Glutamatergic neuron (in vitro differentiated cells): ENCODE measurements around the gene CBX8. TPM values are rescaled to one million over a fixed set of nuclear protein-coding genes. Genes with fewer than 3 reads are reported as not detected.

Experiments used
- DNase-seq: peaks from one replicate; pipeline ENCODE4 v3.0.0; 2022
- H3K27ac Mint-ChIP-seq: one replicate; pipeline ENCODE4 v1.8.0; 2020; ENCODE audit warnings: mild to moderate bottlenecking, mixed read lengths, inconsistent platforms; ENCODE audit not compliant: unreplicated experiment
- H3K27me3 Mint-ChIP-seq: one replicate; pipeline ENCODE4 v1.8.0; 2020; ENCODE audit warnings: mild to moderate bottlenecking, moderate library complexity, mixed read lengths, inconsistent platforms; ENCODE audit not compliant: unreplicated experiment
- H3K36me3 Mint-ChIP-seq: one replicate; pipeline ENCODE4 v1.8.0; 2020; ENCODE audit warnings: mild to moderate bottlenecking, mixed read lengths, inconsistent platforms; ENCODE audit not compliant: unreplicated experiment
- H3K4me1 Mint-ChIP-seq: one replicate; pipeline ENCODE4 v1.8.0; 2020; ENCODE audit warnings: mild to moderate bottlenecking, low read depth, mixed read lengths, inconsistent platforms; ENCODE audit not compliant: unreplicated experiment
- H3K4me3 Mint-ChIP-seq: one replicate; pipeline ENCODE4 v1.8.0; 2020; ENCODE audit warnings: mild to moderate bottlenecking, mixed read lengths, inconsistent platforms; ENCODE audit not compliant: unreplicated experiment
- H3K9me3 Mint-ChIP-seq: one replicate; pipeline ENCODE4 v1.8.0; 2020; ENCODE audit warnings: mild to moderate bottlenecking, moderate library complexity, mixed read lengths, inconsistent platforms; ENCODE audit not compliant: unreplicated experiment
- CTCF ChIP-seq: fragments of 200-600 bp; sonication (generic); IDR thresholded peaks from one replicate; pipeline ENCODE4 v1.5.0; 2021; ENCODE audit not compliant: partially characterized antibody, unreplicated experiment
- total RNA-seq: library from RNA; stranded (reverse); fragmentation: NEBNext Ultra II Directional; extraction: Animal tissue kit (Norgen Biotek cat#: 25700); gene quantifications from one replicate; pipeline ENCODE4 v1.2.1, GENCODE V29; 2021; ENCODE audit not compliant: unreplicated experiment

Gene CBX8
- total RNA-seq, 1 donor from 2014 or later = 13.8 TPM

GRCh38 chr17:79802736-79803420, 6.0 kb upstream of the CBX8 start:
- H3K27ac Mint-ChIP-seq = no peak overlapping the region

GRCh38 chr17:79802039-79802735, 5.3 kb upstream of the CBX8 start:
- Mint-ChIP-seq H3K27ac (no peak overlapping the region), H3K27me3 (peaks cover 48% of the 10 kb centered on the region), H3K4me1 (peaks cover 22% of the 10 kb centered on the region), H3K9me3 (peaks cover 22% of the 10 kb centered on the region), H3K36me3 (peaks cover 3% of the 10 kb centered on the region), H3K4me3 (no peak overlapping the region)
- DNase-seq = no peak
- TF ChIP-seq CTCF = no peak

More at GRCh38 chr17:79802736-79803420, 6.0 kb upstream of the CBX8 start:
- no peak for TF ChIP-seq CTCF
- H3K27me3 Mint-ChIP-seq = peaks cover 52% of the 10 kb centered on the region
- peak; percentile 28 for DNase-seq
- H3K4me1 Mint-ChIP-seq = peaks cover 22% of the 10 kb centered on the region
- peaks cover 22% of the 10 kb centered on the region for H3K9me3 Mint-ChIP-seq
- no peak overlapping the region for H3K4me3 Mint-ChIP-seq
- H3K36me3 Mint-ChIP-seq = peaks cover 3% of the 10 kb centered on the region

GRCh38 chr17:79801156-79802038, 4.5 kb upstream of the CBX8 start:
- TF ChIP-seq CTCF = no peak
- Mint-ChIP-seq H3K27me3 (peaks cover 42% of the 10 kb centered on the region), H3K27ac (no peak overlapping the region), H3K9me3 (peaks cover 20% of the 10 kb centered on the region), H3K36me3 (peaks cover 3% of the 10 kb centered on the region), H3K4me1 (peaks cover 22% of the 10 kb centered on the region), H3K4me3 (no peak overlapping the region)
- DNase-seq = peak; percentile 57

- peak; percentile 71 for DNase-seq
- no peak for TF ChIP-seq CTCF
- Mint-ChIP-seq H3K27me3 (peaks cover 44% of the 10 kb centered on the region), H3K4me1 (peaks cover 22% of the 10 kb centered on the region), H3K9me3 (peaks cover 20% of the 10 kb centered on the region), H3K36me3 (peaks cover 3% of the 10 kb centered on the region), H3K4me3 (peak overlapping the region; percentile 85), H3K27ac (no peak overlapping the region)
Measured at GRCh38 chr17:79800325-79801155, 3.7 kb upstream of the CBX8 start.
